Gastrocnemius medialis (tissue), 4 donors: ENCODE data around the gene ARHGAP30. TPM values are rescaled to one million over a fixed set of nuclear protein-coding genes. Genes with fewer than 3 reads are reported as not detected.

Experiments used
- ATAC-seq, 2 donors: fragments of 150-250 bp; one replicate each; pipeline ENCODE4 v1.9.1; 2016
- DNase-seq, 2 donors: peaks; one replicate each; pipeline ENCODE4 v3.0.0-alpha.2; 2019
- H3K27ac ChIP-seq, 4 donors: fragments of 200-600 bp; sonication (generic); 1 replicate in 1 of 4; 2 replicates in 3 of 4; pipeline ENCODE4 v1.5.1; 2016 to 2018; ENCODE audit warnings: mild to moderate bottlenecking in 2 of 4, moderate library complexity in 1 of 4
- H3K27me3 ChIP-seq, 3 donors: fragments of 200-600 bp; sonication (generic) in 2 of 3; 1 replicate in 1 of 3; 2 replicates in 2 of 3; pipeline versions ENCODE4 v1.5.1 to v1.6.0; 2016 to 2019; ENCODE audit warnings: mild to moderate bottlenecking in 1 of 3, moderate library complexity in 1 of 3
- H3K36me3 ChIP-seq, 2 donors: fragments of 200-600 bp; sonication (generic) in 1 of 2; one replicate each; pipeline ENCODE4 v1.5.1; 2017 to 2018
- H3K4me1 ChIP-seq, 2 donors: fragments of 200-600 bp; sonication (generic) in 1 of 2; one replicate each; pipeline ENCODE4 v1.5.1; 2016 to 2017; ENCODE audit warnings: mild to moderate bottlenecking in 2 of 2
- H3K4me3 ChIP-seq, 4 donors: fragments of 200-600 bp; sonication (generic) in 3 of 4; 1 replicate in 1 of 4; 2 replicates in 3 of 4; pipeline ENCODE4 v1.5.1; 2016 to 2019; ENCODE audit warnings: mild to moderate bottlenecking in 2 of 4
- H3K9me3 ChIP-seq, 3 donors: fragments of 200-600 bp; sonication (generic) in 2 of 3; 1 replicate in 1 of 3; 2 replicates in 2 of 3; pipeline ENCODE4 v1.5.1; 2016 to 2019
- CTCF ChIP-seq, 5 experiments: fragments of 450-650 bp in 3 of 5; fragments of 200-600 bp in 2 of 5; sonication (generic) in 2 of 5; IDR thresholded peaks in 4 of 5; conservative IDR thresholded peaks in 1 of 5; 1 replicate in 4 of 5; 2 replicates in 1 of 5; pipeline ENCODE4 v1.5.1; 2016 to 2019; ENCODE audit warnings: antibody characterized with exemption in 5 of 5, mild to moderate bottlenecking in 3 of 5, moderate library complexity in 3 of 5
- POLR2A ChIP-seq, 2 donors: fragments of 450-650 bp; IDR thresholded peaks; one replicate each; pipeline ENCODE4 v1.6.1; 2017; ENCODE audit warnings: antibody characterized with exemption in 2 of 2, mild to moderate bottlenecking in 2 of 2, moderate library complexity in 2 of 2
- in situ Hi-C, 4 donors: fragments of 200-750 bp; cut with MboI; loops; one replicate each; pipeline versions ENCODE4 v1.15.0 to v1.8.0; 2017; ENCODE audit warnings: low sequenced_read_pairs in 4 of 4
- intact Hi-C: fragments of 100-400 bp; cut with DNase I; formaldehyde crosslinking; loops from one replicate; pipeline ENCODE4 v1.15.1; 2023; ENCODE audit warnings: low total_unique reads
- total RNA-seq, 4 donors: library from RNA; depleted of rRNA; stranded (reverse); fragments of >200 nt; gene quantifications; one replicate each; pipeline versions ENCODE4 v1.1.0 to v1.2.3, GENCODE V29; 2016

Gene ARHGAP30
- total RNA-seq, 4 donors from 2014 or later, result 0.61 to 1.6 (median 1.0) TPM

GRCh38 chr1:161096015-161096414 lies 26.3 kb upstream of the ARHGAP30 start:
- no peak overlapping the region for H3K4me3 ChIP-seq
- TF ChIP-seq POLR2A (IDR thresholded peaks at IDR 0.05) (no peak), CTCF (IDR thresholded peaks at IDR 0.05 in 4 of 5, conservative IDR thresholded peaks at IDR 0.05 in 1 of 5) (no peak)
- peaks cover 0 to 12% of the 10 kb centered on the region in 2 donors for H3K36me3 ChIP-seq
- DNase-seq, result no peak
- H3K9me3 ChIP-seq, result no peaks in the 10 kb centered on the region
- intact Hi-C loops, result loop anchor here (2.0 to 10.0 kb wide), 3 partner anchors 37 to 261 kb away; partner anchors contain the start of genes DEDD and USF1
- in situ Hi-C loops, result loop anchor here in 2 of 4 donors (10.0 kb wide), 1 partner anchor 101 kb away; no protein-coding TSS in a partner anchor
- H3K27me3 ChIP-seq, result no peaks in the 10 kb centered on the region
- no peak for ATAC-seq
- H3K4me1 ChIP-seq, result peaks cover 5 to 19% of the 10 kb centered on the region in 2 donors
- peak overlapping the region; percentile 30 to 49 (median 40) for H3K27ac ChIP-seq

- Histone ChIP-seq H3K9me3 (no peaks in the 10 kb centered on the region), H3K27ac (no peak overlapping the region), H3K36me3 (peaks cover 0 to 5% of the 10 kb centered on the region in 2 donors), H3K27me3 (no peaks in the 10 kb centered on the region), H3K4me3 (no peak overlapping the region), H3K4me1 (peaks cover 5 to 19% of the 10 kb centered on the region in 2 donors)
- in situ Hi-C loops (loop anchor here in 2 of 4 donors (10.0 kb wide), 1 partner anchor 100 kb away; no protein-coding TSS in a partner anchor), intact Hi-C loops (loop anchor here (10.0 kb wide), 1 partner anchor 260 kb away; no protein-coding TSS in a partner anchor)
- DNase-seq (no peak), ATAC-seq (no peak)
- no peak for TF ChIP-seq POLR2A (IDR thresholded peaks at IDR 0.05)
- TF ChIP-seq CTCF (IDR thresholded peaks at IDR 0.05 in 4 of 5, conservative IDR thresholded peaks at IDR 0.05 in 1 of 5), result no peak
Measured at GRCh38 chr1:161095230-161095629, 25.5 kb upstream of the ARHGAP30 start.

- in situ Hi-C loops, result loop anchor here in 2 of 4 donors (10.0 kb wide), 1 partner anchor 100 kb away; no protein-coding TSS in a partner anchor
Measured at GRCh38 chr1:161094481-161094880, 24.8 kb upstream of the ARHGAP30 start.

GRCh38 chr1:161092621-161093028 lies 22.9 kb upstream of the ARHGAP30 start:
- TF ChIP-seq CTCF (IDR thresholded peaks at IDR 0.05 in 4 of 5, conservative IDR thresholded peaks at IDR 0.05 in 1 of 5), result no peak
- no peak for TF ChIP-seq POLR2A (IDR thresholded peaks at IDR 0.05)
- H3K9me3 ChIP-seq, result no peaks in the 10 kb centered on the region
- DNase-seq, result no peak
- H3K36me3 ChIP-seq, result no peaks in the 10 kb centered on the region
- no peak for ATAC-seq
- H3K27me3 ChIP-seq, result no peaks in the 10 kb centered on the region
- intact Hi-C loops, result loop anchor here (10.0 kb wide), 1 partner anchor 258 kb away; no protein-coding TSS in a partner anchor
- peaks cover 0 to 6% of the 10 kb centered on the region in 2 donors for H3K4me1 ChIP-seq
- in situ Hi-C loops, result loop anchor here in 2 of 4 donors (10.0 kb wide), 1 partner anchor 98 kb away; no protein-coding TSS in a partner anchor
- no peak overlapping the region for H3K27ac ChIP-seq
- H3K4me3 ChIP-seq, result no peak overlapping the region

More at GRCh38 chr1:161094481-161094880, 24.8 kb upstream of the ARHGAP30 start:
- TF ChIP-seq POLR2A (IDR thresholded peaks at IDR 0.05), result no peak
- no peak for TF ChIP-seq CTCF (IDR thresholded peaks at IDR 0.05 in 4 of 5, conservative IDR thresholded peaks at IDR 0.05 in 1 of 5)
- H3K4me1 ChIP-seq, result peaks cover 5 to 19% of the 10 kb centered on the region in 2 donors
- no peaks in the 10 kb centered on the region for H3K36me3 ChIP-seq
- ATAC-seq (no peak), DNase-seq (no peak)
- H3K27me3 ChIP-seq, result no peaks in the 10 kb centered on the region
- intact Hi-C loops, result loop anchor here (10.0 kb wide), 1 partner anchor 260 kb away; no protein-coding TSS in a partner anchor
- H3K27ac ChIP-seq, result no peak overlapping the region
- no peak overlapping the region for H3K4me3 ChIP-seq
- no peaks in the 10 kb centered on the region for H3K9me3 ChIP-seq
